A549 (cell line): ENCODE measurements around the gene TSPAN1.

Source experiments
- CTCF ChIP-seq: fragments of >200 bp; sonication (Bioruptor Twin); formaldehyde crosslinking; IDR thresholded peaks from 3 replicates; pipeline ENCODE4 v1.5.1; 2016
- ESRRA ChIP-seq: fragments of 150-350 bp; IDR thresholded peaks from 2 replicates; pipeline ENCODE4 v1.6.1; 2014; ENCODE audit warnings: mild to moderate bottlenecking, low read length, borderline replicate concordance
- MAFK ChIP-seq: fragments of 450-650 bp; IDR thresholded peaks from 2 replicates; pipeline ENCODE4 v1.6.1; 2014; ENCODE audit not compliant: partially characterized antibody
- NPAS2 ChIP-seq: fragments of 250-450 bp; sonication (Bioruptor Pico); IDR thresholded peaks from 2 replicates; pipeline ENCODE4 v1.8.0; 2022; ENCODE audit warnings: mild to moderate bottlenecking, moderate library complexity, borderline replicate concordance
- POLR2A ChIP-seq: IDR thresholded peaks from 2 replicates; pipeline ENCODE4 v1.6.1; 2012; ENCODE audit warnings: mild to moderate bottlenecking, low read length
- ZFP36 ChIP-seq: fragments of 450-650 bp; IDR thresholded peaks from 2 replicates; pipeline ENCODE4 v1.6.1; 2014; ENCODE audit warnings: borderline replicate concordance; ENCODE audit not compliant: partially characterized antibody

DNA sequence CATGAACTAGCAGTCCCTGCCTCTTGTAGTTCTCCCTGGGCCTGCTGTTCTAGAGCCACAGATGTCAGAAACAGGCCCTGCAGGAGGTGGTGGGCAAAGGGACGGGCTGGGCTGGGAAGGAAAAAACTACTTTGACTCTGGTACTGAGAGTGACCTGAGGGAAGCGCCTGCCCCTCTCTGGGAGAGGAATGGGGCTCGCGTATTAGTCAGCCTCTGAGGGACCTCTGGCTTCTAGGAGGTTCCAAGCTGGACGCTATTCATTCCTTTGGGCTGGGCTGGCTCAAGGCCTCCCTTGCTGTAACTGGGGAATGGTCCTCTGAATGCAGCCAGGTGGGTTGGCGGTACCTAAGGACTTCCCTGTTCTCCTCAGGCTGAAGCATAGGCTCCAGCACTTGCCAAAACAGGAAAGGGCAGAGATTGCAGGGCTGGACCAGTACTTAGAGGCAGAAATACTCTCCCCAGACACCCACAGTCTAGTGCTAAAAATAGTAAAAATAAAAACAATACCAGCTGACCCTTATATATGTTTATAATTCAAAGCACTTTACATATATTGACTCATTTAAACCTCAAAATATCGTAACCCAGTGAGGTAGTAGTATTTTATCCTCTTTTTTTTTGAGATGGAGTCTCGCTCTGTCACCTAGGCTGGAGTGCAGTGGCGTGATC lies 16.3 kb downstream of the TSPAN1 start:
- TF ChIP-seq POLR2A (no peak), MAFK (no peak), ESRRA (no peak), NPAS2 (CRISPR knock-in tag) (no peak), CTCF (no peak), ZFP36 (no peak)
